Measurements from ENCODE around the gene PLCB2.

The PLCB2 gene

GRCh38 chr15:40256638-40257235, 51.0 kb downstream of the PLCB2 start:
- no peak for TF ChIP-seq POLR2AphosphoS5 (IDR thresholded peaks at IDR 0.05; ENCODE audit: low read depth, low read length)
- TF ChIP-seq TAF1 (IDR thresholded peaks at IDR 0.05; ENCODE audit: borderline replicate concordance, insufficient read depth, low read length) = no peak
- TF ChIP-seq, protein P1, sequence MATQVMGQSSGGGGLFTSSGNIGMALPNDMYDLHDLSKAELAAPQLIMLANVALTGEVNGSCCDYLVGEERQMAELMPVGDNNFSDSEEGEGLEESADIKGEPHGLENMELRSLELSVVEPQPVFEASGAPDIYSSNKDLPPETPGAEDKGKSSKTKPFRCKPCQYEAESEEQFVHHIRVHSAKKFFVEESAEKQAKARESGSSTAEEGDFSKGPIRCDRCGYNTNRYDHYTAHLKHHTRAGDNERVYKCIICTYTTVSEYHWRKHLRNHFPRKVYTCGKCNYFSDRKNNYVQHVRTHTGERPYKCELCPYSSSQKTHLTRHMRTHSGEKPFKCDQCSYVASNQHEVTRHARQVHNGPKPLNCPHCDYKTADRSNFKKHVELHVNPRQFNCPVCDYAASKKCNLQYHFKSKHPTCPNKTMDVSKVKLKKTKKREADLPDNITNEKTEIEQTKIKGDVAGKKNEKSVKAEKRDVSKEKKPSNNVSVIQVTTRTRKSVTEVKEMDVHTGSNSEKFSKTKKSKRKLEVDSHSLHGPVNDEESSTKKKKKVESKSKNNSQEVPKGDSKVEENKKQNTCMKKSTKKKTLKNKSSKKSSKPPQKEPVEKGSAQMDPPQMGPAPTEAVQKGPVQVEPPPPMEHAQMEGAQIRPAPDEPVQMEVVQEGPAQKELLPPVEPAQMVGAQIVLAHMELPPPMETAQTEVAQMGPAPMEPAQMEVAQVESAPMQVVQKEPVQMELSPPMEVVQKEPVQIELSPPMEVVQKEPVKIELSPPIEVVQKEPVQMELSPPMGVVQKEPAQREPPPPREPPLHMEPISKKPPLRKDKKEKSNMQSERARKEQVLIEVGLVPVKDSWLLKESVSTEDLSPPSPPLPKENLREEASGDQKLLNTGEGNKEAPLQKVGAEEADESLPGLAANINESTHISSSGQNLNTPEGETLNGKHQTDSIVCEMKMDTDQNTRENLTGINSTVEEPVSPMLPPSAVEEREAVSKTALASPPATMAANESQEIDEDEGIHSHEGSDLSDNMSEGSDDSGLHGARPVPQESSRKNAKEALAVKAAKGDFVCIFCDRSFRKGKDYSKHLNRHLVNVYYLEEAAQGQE (IDR thresholded peaks at IDR 0.05; ENCODE audit: insufficient read depth in 1 of 2, low read depth in 2 of 2, low read length in 2 of 2) = no peak
- no peak for TF ChIP-seq FOXP2 (optimal IDR thresholded peaks at IDR 0.05; ENCODE audit: borderline replicate concordance, extremely low read depth, extremely low read length, insufficient read depth)
- no peak for TF ChIP-seq SIN3A (IDR thresholded peaks at IDR 0.05; ENCODE audit: borderline replicate concordance, insufficient read depth, low read length)

DNA sequence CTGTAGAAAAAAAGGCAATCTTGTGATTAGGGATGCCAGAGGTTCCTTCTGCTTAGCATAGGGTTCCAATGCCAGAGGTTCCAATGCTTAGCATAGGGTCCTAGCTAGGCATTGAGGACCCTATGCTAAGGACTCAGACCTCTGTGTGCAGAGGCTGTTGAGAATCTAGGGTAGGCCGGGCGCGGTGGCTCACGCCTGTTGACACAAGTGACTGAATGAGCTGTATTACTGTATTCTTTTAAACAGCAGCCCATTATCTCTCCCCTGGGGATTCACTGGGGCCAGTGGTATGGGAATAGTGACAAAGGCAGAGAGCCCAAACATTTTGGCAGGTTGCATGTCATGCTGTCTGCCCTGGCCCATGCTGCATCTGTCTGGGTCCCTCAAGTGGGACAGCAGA, 52.7 kb downstream of the PLCB2 start:
- TF ChIP-seq, protein P1 (IDR thresholded peaks at IDR 0.05; ENCODE audit: insufficient read depth in 1 of 2, low read depth in 2 of 2, low read length in 2 of 2) = no peak
- TF ChIP-seq SIN3A (IDR thresholded peaks at IDR 0.05; ENCODE audit: borderline replicate concordance, insufficient read depth, low read length) = no peak
- TF ChIP-seq FOXP2 (optimal IDR thresholded peaks at IDR 0.05; ENCODE audit: borderline replicate concordance, extremely low read depth, extremely low read length, insufficient read depth) = no peak
- no peak for TF ChIP-seq POLR2AphosphoS5 (IDR thresholded peaks at IDR 0.05; ENCODE audit: low read depth, low read length)
- no peak for TF ChIP-seq TAF1 (IDR thresholded peaks at IDR 0.05; ENCODE audit: borderline replicate concordance, insufficient read depth, low read length)

- TF ChIP-seq POLR2AphosphoS5 (IDR thresholded peaks at IDR 0.05; ENCODE audit: low read depth, low read length) (no peak), FOXP2 (optimal IDR thresholded peaks at IDR 0.05; ENCODE audit: borderline replicate concordance, extremely low read depth, extremely low read length, insufficient read depth) (no peak), SIN3A (IDR thresholded peaks at IDR 0.05; ENCODE audit: borderline replicate concordance, insufficient read depth, low read length) (no peak), TAF1 (IDR thresholded peaks at IDR 0.05; ENCODE audit: borderline replicate concordance, insufficient read depth, low read length) (no peak)
- TF ChIP-seq, protein P1 (IDR thresholded peaks at IDR 0.05; ENCODE audit: insufficient read depth in 1 of 2, low read depth in 2 of 2, low read length in 2 of 2) = no peak
Observed at GRCh38 chr15:40254452-40254851, 53.3 kb downstream of the PLCB2 start.

DNA sequence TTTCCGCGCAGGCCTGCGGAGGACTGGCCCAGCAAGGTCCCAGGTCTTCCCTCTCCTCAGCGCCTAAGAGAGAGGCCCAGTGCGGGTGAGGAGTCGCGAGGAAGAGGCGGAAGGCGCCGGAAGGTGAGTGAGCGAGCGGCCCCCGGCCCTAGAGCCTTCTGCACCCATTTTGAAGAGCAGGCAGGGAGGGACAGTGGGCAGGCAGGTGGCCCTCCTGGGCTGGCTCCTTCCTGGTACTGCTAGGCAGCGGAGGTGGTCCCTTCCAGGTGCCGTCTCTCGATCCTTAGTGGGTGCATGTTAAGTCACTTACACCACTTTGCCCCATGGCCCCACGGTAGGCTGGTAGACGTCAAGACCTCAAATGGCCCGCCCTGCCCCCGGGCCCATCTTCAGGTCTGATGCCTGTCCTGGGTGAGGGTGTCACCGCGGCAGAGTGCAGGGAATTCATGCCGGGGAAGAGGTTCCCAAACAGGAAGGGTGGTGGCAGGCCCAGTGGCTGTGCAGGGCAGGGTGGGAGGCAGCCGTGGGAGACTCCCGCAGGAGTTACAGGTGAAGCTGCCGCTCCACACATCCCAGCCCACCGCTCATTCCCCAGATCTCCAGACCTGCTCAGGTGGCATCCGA, 54.5 kb downstream of the PLCB2 start:
- no peak for TF ChIP-seq POLR2AphosphoS5 (IDR thresholded peaks at IDR 0.05; ENCODE audit: low read depth, low read length)
- TF ChIP-seq, protein P1 (IDR thresholded peaks at IDR 0.05; ENCODE audit: insufficient read depth in 1 of 2, low read depth in 2 of 2, low read length in 2 of 2) = no peak
- TF ChIP-seq FOXP2 (optimal IDR thresholded peaks at IDR 0.05; ENCODE audit: borderline replicate concordance, extremely low read depth, extremely low read length, insufficient read depth) = no peak
- TF ChIP-seq TAF1 (IDR thresholded peaks at IDR 0.05; ENCODE audit: borderline replicate concordance, insufficient read depth, low read length) = no peak
- TF ChIP-seq SIN3A (IDR thresholded peaks at IDR 0.05; ENCODE audit: borderline replicate concordance, insufficient read depth, low read length) = no peak
